Measurements from ENCODE around the gene HHAT. TPM values are rescaled to one million over a fixed set of nuclear protein-coding genes. Genes with fewer than 3 reads are reported as not detected.

Gene HHAT
- polyA plus RNA-seq, 4 donors: 0.27 to 4.0 (median 1.4) TPM

- Histone ChIP-seq H3K9me3 (ENCODE audit: control insufficient read depth in 2 of 2, insufficient read depth in 1 of 2, low read depth in 1 of 2, low read length in 1 of 2) (no peaks in the 10 kb centered on the region), H3K27ac (ENCODE audit: low read depth in 1 of 3, low read length in 2 of 3) (no peak overlapping the region), H3K27me3 (ENCODE audit: control insufficient read depth in 3 of 3, insufficient read depth in 3 of 3, low read length in 3 of 3) (no peaks in the 10 kb centered on the region), H3K4me1 (ENCODE audit: control insufficient read depth in 3 of 3, insufficient read depth in 2 of 3, low read depth in 1 of 3, low read length in 2 of 3) (no peaks in the 10 kb centered on the region), H3K36me3 (ENCODE audit: control insufficient read depth in 3 of 3, insufficient read depth in 2 of 3, low read depth in 1 of 3, low read length in 3 of 3) (no peaks in the 10 kb centered on the region), H3K4me3 (ENCODE audit: low read depth in 1 of 3, low read length in 3 of 3) (no peak overlapping the region)
- 70 to 85% (median 83%) methylated on average over 1 of the region's 1 CpG for WGBS, 3 donors
- DNase-seq (no peak), FAIRE-seq (no peak)
These were observed 366.3 kb downstream of the HHAT start for GRCh38 chr1:210695026-210695425.

- no peaks in the 10 kb centered on the region for H3K4me1 ChIP-seq (ENCODE audit: control insufficient read depth in 3 of 3, insufficient read depth in 2 of 3, low read depth in 1 of 3, low read length in 2 of 3)
- H3K27me3 ChIP-seq (ENCODE audit: control insufficient read depth in 3 of 3, insufficient read depth in 3 of 3, low read length in 3 of 3): no peaks in the 10 kb centered on the region
- 73 to 80% (median 79%) methylated on average over 1 of the region's 1 CpG for WGBS, 3 donors
- no peak overlapping the region for H3K4me3 ChIP-seq (ENCODE audit: low read depth in 1 of 3, low read length in 3 of 3)
- H3K27ac ChIP-seq (ENCODE audit: low read depth in 1 of 3, low read length in 2 of 3): no peak overlapping the region
- H3K9me3 ChIP-seq (ENCODE audit: control insufficient read depth in 2 of 2, insufficient read depth in 1 of 2, low read depth in 1 of 2, low read length in 1 of 2): no peaks in the 10 kb centered on the region
- no peaks in the 10 kb centered on the region for H3K36me3 ChIP-seq (ENCODE audit: control insufficient read depth in 3 of 3, insufficient read depth in 2 of 3, low read depth in 1 of 3, low read length in 3 of 3)
- FAIRE-seq (no peak), DNase-seq (no peak)
These were observed 368.0 kb downstream of the HHAT start for GRCh38 chr1:210696709-210697108.

GRCh38 chr1:210697185-210697584, 368.5 kb downstream of the HHAT start:
- 72 to 87% (median 86%) methylated on average over 3 of the region's 3 CpGs for WGBS, 3 donors
- H3K4me3 ChIP-seq (ENCODE audit: low read depth in 1 of 3, low read length in 3 of 3): no peak overlapping the region
- DNase-seq (no peak), FAIRE-seq (no peak)
- H3K27ac ChIP-seq (ENCODE audit: low read depth in 1 of 3, low read length in 2 of 3): no peak overlapping the region
- no peaks in the 10 kb centered on the region for H3K36me3 ChIP-seq (ENCODE audit: control insufficient read depth in 3 of 3, insufficient read depth in 2 of 3, low read depth in 1 of 3, low read length in 3 of 3)
- no peaks in the 10 kb centered on the region for H3K9me3 ChIP-seq (ENCODE audit: control insufficient read depth in 2 of 2, insufficient read depth in 1 of 2, low read depth in 1 of 2, low read length in 1 of 2)
- H3K4me1 ChIP-seq (ENCODE audit: control insufficient read depth in 3 of 3, insufficient read depth in 2 of 3, low read depth in 1 of 3, low read length in 2 of 3): no peaks in the 10 kb centered on the region
- no peaks in the 10 kb centered on the region for H3K27me3 ChIP-seq (ENCODE audit: control insufficient read depth in 3 of 3, insufficient read depth in 3 of 3, low read length in 3 of 3)

GRCh38 chr1:210698661-210699060, 370.0 kb downstream of the HHAT start:
- Histone ChIP-seq H3K4me1 (ENCODE audit: control insufficient read depth in 3 of 3, insufficient read depth in 2 of 3, low read depth in 1 of 3, low read length in 2 of 3) (no peaks in the 10 kb centered on the region), H3K27me3 (ENCODE audit: control insufficient read depth in 3 of 3, insufficient read depth in 3 of 3, low read length in 3 of 3) (no peaks in the 10 kb centered on the region), H3K36me3 (ENCODE audit: control insufficient read depth in 3 of 3, insufficient read depth in 2 of 3, low read depth in 1 of 3, low read length in 3 of 3) (no peaks in the 10 kb centered on the region), H3K4me3 (ENCODE audit: low read depth in 1 of 3, low read length in 3 of 3) (no peak overlapping the region), H3K9me3 (ENCODE audit: control insufficient read depth in 2 of 2, insufficient read depth in 1 of 2, low read depth in 1 of 2, low read length in 1 of 2) (no peaks in the 10 kb centered on the region), H3K27ac (ENCODE audit: low read depth in 1 of 3, low read length in 2 of 3) (no peak overlapping the region)
- 89 to 94% (median 93%) methylated on average over 5 of the region's 5 CpGs for WGBS, 3 donors
- no peak for FAIRE-seq
- no peak for DNase-seq

- DNase-seq (no peak), FAIRE-seq (no peak)
- no peaks in the 10 kb centered on the region for H3K4me1 ChIP-seq (ENCODE audit: control insufficient read depth in 3 of 3, insufficient read depth in 2 of 3, low read depth in 1 of 3, low read length in 2 of 3)
- no peaks in the 10 kb centered on the region for H3K36me3 ChIP-seq (ENCODE audit: control insufficient read depth in 3 of 3, insufficient read depth in 2 of 3, low read depth in 1 of 3, low read length in 3 of 3)
- no peak overlapping the region for H3K4me3 ChIP-seq (ENCODE audit: low read depth in 1 of 3, low read length in 3 of 3)
- no peaks in the 10 kb centered on the region for H3K9me3 ChIP-seq (ENCODE audit: control insufficient read depth in 2 of 2, insufficient read depth in 1 of 2, low read depth in 1 of 2, low read length in 1 of 2)
- no peak overlapping the region for H3K27ac ChIP-seq (ENCODE audit: low read depth in 1 of 3, low read length in 2 of 3)
- WGBS, 3 donors: 73 to 100% (median 88%) methylated on average over 1 of the region's 1 CpG
- H3K27me3 ChIP-seq (ENCODE audit: control insufficient read depth in 3 of 3, insufficient read depth in 3 of 3, low read length in 3 of 3): no peaks in the 10 kb centered on the region
These were observed 371.4 kb downstream of the HHAT start for GRCh38 chr1:210700083-210700482.

GRCh38 chr1:210700511-210700910, 371.8 kb downstream of the HHAT start:
- no peaks in the 10 kb centered on the region for H3K27me3 ChIP-seq (ENCODE audit: control insufficient read depth in 3 of 3, insufficient read depth in 3 of 3, low read length in 3 of 3)
- FAIRE-seq (no peak), DNase-seq (no peak)
- 55 to 75% (median 62%) methylated on average over 2 of the region's 2 CpGs for WGBS, 3 donors
- H3K4me1 ChIP-seq (ENCODE audit: control insufficient read depth in 3 of 3, insufficient read depth in 2 of 3, low read depth in 1 of 3, low read length in 2 of 3): no peaks in the 10 kb centered on the region
- H3K36me3 ChIP-seq (ENCODE audit: control insufficient read depth in 3 of 3, insufficient read depth in 2 of 3, low read depth in 1 of 3, low read length in 3 of 3): no peaks in the 10 kb centered on the region
- H3K4me3 ChIP-seq (ENCODE audit: low read depth in 1 of 3, low read length in 3 of 3): no peak overlapping the region
- no peaks in the 10 kb centered on the region for H3K9me3 ChIP-seq (ENCODE audit: control insufficient read depth in 2 of 2, insufficient read depth in 1 of 2, low read depth in 1 of 2, low read length in 1 of 2)
- H3K27ac ChIP-seq (ENCODE audit: low read depth in 1 of 3, low read length in 2 of 3): no peak overlapping the region

- 93 to 98% (median 96%) methylated on average over 2 of the region's 2 CpGs for WGBS, 3 donors
These were observed 373.8 kb downstream of the HHAT start for GRCh38 chr1:210702506-210702905.

GRCh38 chr1:210703593-210703992, 374.9 kb downstream of the HHAT start:
- Histone ChIP-seq H3K4me1 (ENCODE audit: control insufficient read depth in 3 of 3, insufficient read depth in 2 of 3, low read depth in 1 of 3, low read length in 2 of 3) (no peaks in the 10 kb centered on the region), H3K36me3 (ENCODE audit: control insufficient read depth in 3 of 3, insufficient read depth in 2 of 3, low read depth in 1 of 3, low read length in 3 of 3) (no peaks in the 10 kb centered on the region), H3K27me3 (ENCODE audit: control insufficient read depth in 3 of 3, insufficient read depth in 3 of 3, low read length in 3 of 3) (no peaks in the 10 kb centered on the region), H3K4me3 (ENCODE audit: low read depth in 1 of 3, low read length in 3 of 3) (no peak overlapping the region), H3K27ac (ENCODE audit: low read depth in 1 of 3, low read length in 2 of 3) (no peak overlapping the region), H3K9me3 (ENCODE audit: control insufficient read depth in 2 of 2, insufficient read depth in 1 of 2, low read depth in 1 of 2, low read length in 1 of 2) (no peaks in the 10 kb centered on the region)
- 77 to 85% (median 81%) methylated on average over 2 of the region's 2 CpGs for WGBS, 3 donors
- no peak for DNase-seq
- FAIRE-seq: no peak

More at GRCh38 chr1:210702506-210702905, 373.8 kb downstream of the HHAT start:
- DNase-seq (no peak), FAIRE-seq (no peak)
- H3K27me3 ChIP-seq (ENCODE audit: control insufficient read depth in 3 of 3, insufficient read depth in 3 of 3, low read length in 3 of 3): no peaks in the 10 kb centered on the region
- H3K36me3 ChIP-seq (ENCODE audit: control insufficient read depth in 3 of 3, insufficient read depth in 2 of 3, low read depth in 1 of 3, low read length in 3 of 3): no peaks in the 10 kb centered on the region
- no peaks in the 10 kb centered on the region for H3K9me3 ChIP-seq (ENCODE audit: control insufficient read depth in 2 of 2, insufficient read depth in 1 of 2, low read depth in 1 of 2, low read length in 1 of 2)
- no peak overlapping the region for H3K27ac ChIP-seq (ENCODE audit: low read depth in 1 of 3, low read length in 2 of 3)
- H3K4me3 ChIP-seq (ENCODE audit: low read depth in 1 of 3, low read length in 3 of 3): no peak overlapping the region
- no peaks in the 10 kb centered on the region for H3K4me1 ChIP-seq (ENCODE audit: control insufficient read depth in 3 of 3, insufficient read depth in 2 of 3, low read depth in 1 of 3, low read length in 2 of 3)

GRCh38 chr1:210705086-210705485, 376.4 kb downstream of the HHAT start:
- no peak for DNase-seq
- no peak overlapping the region for H3K27ac ChIP-seq (ENCODE audit: low read depth in 1 of 3, low read length in 2 of 3)
- WGBS, 3 donors: 78 to 85% (median 84%) methylated on average over 3 of the region's 3 CpGs
- no peak for FAIRE-seq
- H3K4me1 ChIP-seq (ENCODE audit: control insufficient read depth in 3 of 3, insufficient read depth in 2 of 3, low read depth in 1 of 3, low read length in 2 of 3): no peaks in the 10 kb centered on the region
- no peak overlapping the region for H3K4me3 ChIP-seq (ENCODE audit: low read depth in 1 of 3, low read length in 3 of 3)
- H3K36me3 ChIP-seq (ENCODE audit: control insufficient read depth in 3 of 3, insufficient read depth in 2 of 3, low read depth in 1 of 3, low read length in 3 of 3): no peaks in the 10 kb centered on the region
- H3K9me3 ChIP-seq (ENCODE audit: control insufficient read depth in 2 of 2, insufficient read depth in 1 of 2, low read depth in 1 of 2, low read length in 1 of 2): no peaks in the 10 kb centered on the region
- no peaks in the 10 kb centered on the region for H3K27me3 ChIP-seq (ENCODE audit: control insufficient read depth in 3 of 3, insufficient read depth in 3 of 3, low read length in 3 of 3)

Measured in small intestine (tissue), 7 donors.